ENCODE data around the gene WDR47. TPM values are rescaled to one million over a fixed set of nuclear protein-coding genes. Genes with fewer than 3 reads are reported as not detected.
A peak's percentile ranks its signal among the peaks of the same experiment; 100 is the strongest.
"Not testable (repeated sequence)": the region's sequence is repeated elsewhere in the genome, so short reads cannot be mapped to it uniquely, and the experiment has no call there.

The WDR47 gene
- total RNA-seq, 1 experiment from 2014 or later = 9.3 TPM

- 0 out of 2 replicates have a peak, but pooled peaks have one; percentile 19 for TF ChIP-seq EGR1 (IDR thresholded peaks at IDR 0.05; ENCODE audit: low read depth)
- DNase-seq (ENCODE audit: low read depth, low spot score) = not testable (repeated sequence)
- peak; percentile 47 for ATAC-seq
These were observed 45.3 kb downstream of the WDR47 start for GRCh38 chr1:108996622-108997021.

DNA sequence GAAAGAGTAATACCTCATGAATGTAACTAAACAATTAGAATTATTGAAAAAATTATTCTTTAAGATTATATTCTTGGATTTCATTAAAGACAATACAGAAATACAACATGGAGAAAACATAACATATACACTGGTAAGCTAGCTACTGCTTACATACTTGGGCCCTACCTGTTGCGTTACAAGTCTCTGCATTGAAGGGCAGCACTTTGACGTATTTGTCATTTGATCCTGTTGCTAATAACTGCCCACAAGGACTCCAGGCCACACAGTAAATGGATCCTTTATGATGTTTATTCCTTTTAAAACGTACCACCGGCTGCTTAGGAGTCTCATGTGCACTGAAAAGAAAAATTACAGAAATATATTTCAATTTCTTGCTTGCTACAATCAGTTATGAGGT lies 58.8 kb downstream of the WDR47 start:
- POLR2A ChIA-PET = no interaction called here
- no peaks in the 10 kb centered on the region for H3K27me3 ChIP-seq (ENCODE audit: insufficient read depth, low read length)
- no TSS peak for BruUV-seq (replicated peaks)

More at GRCh38 chr1:108996622-108997021, 45.3 kb downstream of the WDR47 start:
- H3K4me2 ChIP-seq (ENCODE audit: low read length); H3K27ac ChIP-seq (ENCODE audit: low read depth, low read length); H3K9ac ChIP-seq (ENCODE audit: low read length); H3K27me3 ChIP-seq (ENCODE audit: insufficient read depth, low read length); H3K9me2 ChIP-seq (ENCODE audit: insufficient read depth); H2AFZ ChIP-seq (ENCODE audit: low read depth, low read length, poor library complexity, severe bottlenecking); intact Hi-C loops (cut with micrococcal nuclease); H3K79me2 ChIP-seq (ENCODE audit: insufficient read depth, low read length); CTCF ChIA-PET; H3K4me3 ChIP-seq (replicated peaks in 1 of 2; ENCODE audit: low read depth in 1 of 2, low read length in 2 of 2); H4K20me1 ChIP-seq (ENCODE audit: insufficient read depth); BruUV-seq (replicated peaks); RAD21 ChIA-PET (ENCODE audit: low non-redundant PET in 1 of 2, low total read pairs in 2 of 2, uncharacterized antibody in 2 of 2, unreplicated experiment in 2 of 2); H3K4me1 ChIP-seq (ENCODE audit: control insufficient read depth in 1 of 2, insufficient read depth in 2 of 2, low read length in 2 of 2); POLR2A ChIA-PET: not testable (repeated sequence)
- H3K9me3 ChIP-seq (ENCODE audit: control insufficient read depth in 1 of 2, insufficient read depth in 1 of 2, low read depth in 1 of 2, low read length in 2 of 2) = peaks cover 3 to 10% of the 10 kb centered on the region in 2 experiments; a peak in 3 of 4 replicates
- H3K36me3 ChIP-seq (ENCODE audit: control insufficient read depth in 1 of 2, insufficient read depth in 2 of 2, low read length in 2 of 2) = peaks cover 7 to 12% of the 10 kb centered on the region in 2 experiments

More for the DNA sequence above, 58.8 kb downstream of the WDR47 start:
- H4K20me1 ChIP-seq (ENCODE audit: insufficient read depth) = no peaks in the 10 kb centered on the region
- no peak overlapping the region for H3K9ac ChIP-seq (ENCODE audit: low read length)
- H3K9me3 ChIP-seq (ENCODE audit: control insufficient read depth in 1 of 2, insufficient read depth in 1 of 2, low read depth in 1 of 2, low read length in 2 of 2) = no peaks in the 10 kb centered on the region
- no peaks in the 10 kb centered on the region for H3K9me2 ChIP-seq (ENCODE audit: insufficient read depth)
- TF ChIP-seq, protein P1, sequence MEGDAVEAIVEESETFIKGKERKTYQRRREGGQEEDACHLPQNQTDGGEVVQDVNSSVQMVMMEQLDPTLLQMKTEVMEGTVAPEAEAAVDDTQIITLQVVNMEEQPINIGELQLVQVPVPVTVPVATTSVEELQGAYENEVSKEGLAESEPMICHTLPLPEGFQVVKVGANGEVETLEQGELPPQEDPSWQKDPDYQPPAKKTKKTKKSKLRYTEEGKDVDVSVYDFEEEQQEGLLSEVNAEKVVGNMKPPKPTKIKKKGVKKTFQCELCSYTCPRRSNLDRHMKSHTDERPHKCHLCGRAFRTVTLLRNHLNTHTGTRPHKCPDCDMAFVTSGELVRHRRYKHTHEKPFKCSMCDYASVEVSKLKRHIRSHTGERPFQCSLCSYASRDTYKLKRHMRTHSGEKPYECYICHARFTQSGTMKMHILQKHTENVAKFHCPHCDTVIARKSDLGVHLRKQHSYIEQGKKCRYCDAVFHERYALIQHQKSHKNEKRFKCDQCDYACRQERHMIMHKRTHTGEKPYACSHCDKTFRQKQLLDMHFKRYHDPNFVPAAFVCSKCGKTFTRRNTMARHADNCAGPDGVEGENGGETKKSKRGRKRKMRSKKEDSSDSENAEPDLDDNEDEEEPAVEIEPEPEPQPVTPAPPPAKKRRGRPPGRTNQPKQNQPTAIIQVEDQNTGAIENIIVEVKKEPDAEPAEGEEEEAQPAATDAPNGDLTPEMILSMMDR (IDR thresholded peaks at IDR 0.05 in 2 of 3, conservative IDR thresholded peaks at IDR 0.05 in 1 of 3; ENCODE audit: borderline replicate concordance in 1 of 3, insufficient read depth in 1 of 3, low read depth in 2 of 3, low read length in 2 of 3) = no peak
- TF ChIP-seq CBX3 (IDR thresholded peaks at IDR 0.05; ENCODE audit: low read depth) (no peak), EZH2phosphoT487 (IDR thresholded peaks at IDR 0.05; ENCODE audit: borderline replicate concordance) (no peak), SRF (IDR thresholded peaks at IDR 0.05; ENCODE audit: low read depth) (no peak), REST (IDR thresholded peaks at IDR 0.05; ENCODE audit: low read depth) (no peak), ZFX (IDR thresholded peaks at IDR 0.05) (no peak), POLR2AphosphoS5 (IDR thresholded peaks at IDR 0.05; ENCODE audit: low read depth, low read length) (no peak), ELF1 (IDR thresholded peaks at IDR 0.05; ENCODE audit: borderline replicate concordance, low read depth) (no peak), ATF3 (IDR thresholded peaks at IDR 0.05) (no peak), ZBTB33 (IDR thresholded peaks at IDR 0.05; ENCODE audit: extremely low read depth, insufficient replicate concordance, low read length) (no peak)
- H3K79me2 ChIP-seq (ENCODE audit: insufficient read depth, low read length) = no peaks in the 10 kb centered on the region
- no peak overlapping the region for H3K27ac ChIP-seq (ENCODE audit: low read depth, low read length)
- H3K4me3 ChIP-seq (replicated peaks in 1 of 2; ENCODE audit: low read depth in 1 of 2, low read length in 2 of 2) = no peak overlapping the region
- ATAC-seq (no peak), DNase-seq (ENCODE audit: low read depth, low spot score) (no peak)
- H3K36me3 ChIP-seq (ENCODE audit: control insufficient read depth in 1 of 2, insufficient read depth in 2 of 2, low read length in 2 of 2) = no peaks in the 10 kb centered on the region
- no peaks in the 10 kb centered on the region for H3K4me1 ChIP-seq (ENCODE audit: control insufficient read depth in 1 of 2, insufficient read depth in 2 of 2, low read length in 2 of 2)
- ChIA-PET RAD21 (ENCODE audit: low non-redundant PET in 1 of 2, low total read pairs in 2 of 2, uncharacterized antibody in 2 of 2, unreplicated experiment in 2 of 2) (no interaction called here), CTCF (no interaction called here)
- intact Hi-C loops (cut with micrococcal nuclease) = no loop called here
- H2AFZ ChIP-seq (ENCODE audit: low read depth, low read length, poor library complexity, severe bottlenecking) = no peak overlapping the region
- H3K4me2 ChIP-seq (ENCODE audit: low read length) = no peak overlapping the region
